ENCODE measurements around the gene ERICH3. TPM values are rescaled to one million over a fixed set of nuclear protein-coding genes. Genes with fewer than 3 reads are reported as not detected.

ERICH3 gene
- polyA plus RNA-seq, 2 of the 4 experiments (the other 2 are of a cell fraction), result not detected

DNA sequence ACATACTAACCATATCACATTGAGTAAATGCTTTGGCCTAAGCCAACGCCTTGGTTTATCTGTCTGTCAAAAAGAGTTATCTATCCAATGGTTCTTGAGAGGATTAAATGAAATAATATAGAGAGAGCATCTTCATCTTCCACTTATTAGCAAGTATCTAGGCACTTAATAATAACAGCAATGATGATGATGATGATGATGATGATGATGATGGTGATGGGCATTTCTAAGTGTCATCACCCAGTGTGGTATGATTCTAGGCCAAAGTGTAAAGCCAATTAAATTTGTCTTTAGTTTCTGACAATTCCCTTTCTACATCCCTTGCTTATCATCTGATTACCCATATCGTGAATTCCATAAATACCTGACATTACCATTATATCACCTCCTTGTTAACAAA is 95.5 kb downstream of the ERICH3 start:
- H3K4me2 ChIP-seq, result no peak overlapping the region
- ATAC-seq (no peak), FAIRE-seq (no peak), DNase-seq (ENCODE audit: low read depth in 1 of 2, low spot score in 1 of 2) (no peak)
- 0% methylated on average over 2 of the region's 2 CpGs for WGBS (ENCODE audit: missing lambda C conversion rate)
- no peaks in the 10 kb centered on the region for H3K9me3 ChIP-seq
- no peak overlapping the region for H3K27ac ChIP-seq
- TF ChIP-seq FOSB (CRISPR knock-in tag; IDR thresholded peaks at IDR 0.05), result no peak
- TF ChIP-seq JUNB (IDR thresholded peaks at IDR 0.05), result no peak
- no peak for TF ChIP-seq ZC3H11A (IDR thresholded peaks at IDR 0.05)
- POLR2A ChIA-PET, result no interaction called here
- CTCF ChIA-PET, result no interaction called here
- H3K4me3 ChIP-seq, result no peak overlapping the region
- no peaks in the 10 kb centered on the region for H3K4me1 ChIP-seq

GRCh38 chr1:74571891-74572290 is 101.7 kb downstream of the ERICH3 start:
- 17% methylated on average over 6 of the region's 6 CpGs for WGBS (ENCODE audit: missing lambda C conversion rate)
- Histone ChIP-seq H3K4me1 (no peaks in the 10 kb centered on the region), H3K9me3 (no peaks in the 10 kb centered on the region), H3K4me2 (no peak overlapping the region), H3K27ac (no peak overlapping the region), H3K4me3 (no peak overlapping the region)
- ChIA-PET POLR2A (no interaction called here), CTCF (interaction anchor here (1.4 kb wide), 1 partner anchor 118 kb away, joined by 5 read pairs; no protein-coding TSS in a partner anchor)
- no peak for ATAC-seq
- DNase-seq (ENCODE audit: low read depth in 1 of 2, low spot score in 1 of 2), result no peak
- TF ChIP-seq ZFP36 (IDR thresholded peaks at IDR 0.05; ENCODE audit: borderline replicate concordance, partially characterized antibody), result no peak
- TF ChIP-seq TFCP2L1 (CRISPR knock-in tag; IDR thresholded peaks at IDR 0.05), result no peak
- TF ChIP-seq JUN (IDR thresholded peaks at IDR 0.05), result no peak
- TF ChIP-seq BHLHE40 (IDR thresholded peaks at IDR 0.05; ENCODE audit: low read depth, low read length), result no peak
- TF ChIP-seq MYC (IDR thresholded peaks at IDR 0.05; ENCODE audit: borderline replicate concordance, low read length), result no peak
- TF ChIP-seq HOXB5 (CRISPR knock-in tag; IDR thresholded peaks at IDR 0.05), result no peak
- TF ChIP-seq ZC3H11A (IDR thresholded peaks at IDR 0.05), result no peak
- no peak for FAIRE-seq

DNA sequence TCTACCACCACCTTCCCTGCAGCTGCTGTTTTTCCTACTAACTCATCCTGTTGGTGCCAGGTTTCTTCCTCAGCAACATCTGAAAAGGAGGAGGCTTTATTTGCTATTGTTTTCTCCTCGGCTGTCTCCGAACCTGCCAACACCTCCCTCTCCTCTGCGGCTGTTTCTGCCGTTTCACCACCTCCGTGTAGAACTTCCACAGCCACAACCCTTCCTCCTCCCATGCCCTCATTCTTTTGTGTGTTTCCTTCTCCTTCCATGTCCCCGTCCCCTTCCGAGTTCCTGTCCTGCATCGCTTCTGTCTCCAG is 102.1 kb downstream of the ERICH3 start:
- Histone ChIP-seq H3K4me2 (no peak overlapping the region), H3K27ac (no peak overlapping the region), H3K4me1 (no peaks in the 10 kb centered on the region), H3K4me3 (no peak overlapping the region), H3K9me3 (no peaks in the 10 kb centered on the region)
- CTCF ChIA-PET, result interaction anchor here (1.4 kb wide), 1 partner anchor 118 kb away, joined by 5 read pairs; no protein-coding TSS in a partner anchor
- TF ChIP-seq SREBF2 (IDR thresholded peaks at IDR 0.05) (no peak), CBX2 (IDR thresholded peaks at IDR 0.05; ENCODE audit: borderline replicate concordance, low read depth) (no peak)
- ATAC-seq (no peak), DNase-seq (ENCODE audit: low read depth in 1 of 2, low spot score in 1 of 2) (no peak), FAIRE-seq (no peak)
- 42% methylated on average over 8 of the region's 8 CpGs for WGBS (ENCODE audit: missing lambda C conversion rate)
- POLR2A ChIA-PET, result no interaction called here

DNA sequence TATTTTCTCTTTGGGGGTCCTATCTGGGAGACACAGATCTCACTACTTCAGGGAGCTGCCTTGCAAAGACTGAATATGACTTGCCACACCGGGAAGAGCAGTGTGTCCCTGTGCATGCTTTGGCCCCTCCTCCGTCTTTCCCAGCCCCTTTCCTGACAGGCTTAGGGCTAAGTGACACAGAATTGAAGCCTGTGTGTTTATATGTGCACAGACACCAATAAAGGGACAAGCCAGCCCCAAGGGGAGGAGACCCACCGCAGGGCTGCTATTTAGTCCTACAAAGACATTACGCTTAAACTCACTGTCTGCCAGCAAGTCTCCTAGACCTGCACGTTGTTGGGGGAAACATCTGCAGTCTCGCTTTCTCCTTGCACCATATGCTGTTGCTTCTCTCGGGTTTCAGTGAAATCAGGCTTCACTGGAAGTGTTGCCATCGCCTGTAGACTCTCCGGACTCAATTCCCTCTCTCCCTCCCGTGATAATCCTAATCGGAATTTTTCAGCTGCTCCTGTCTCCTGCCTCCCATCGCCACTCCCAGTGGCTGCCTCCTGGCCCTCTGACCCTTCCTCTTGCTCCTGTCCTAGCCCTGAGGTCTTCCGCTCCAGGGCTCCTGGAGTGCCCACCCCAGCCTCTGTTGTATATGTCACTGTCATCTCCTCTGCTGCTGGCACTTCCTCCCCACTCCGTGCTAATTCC is 102.6 kb downstream of the ERICH3 start:
- no peak for FAIRE-seq
- WGBS (ENCODE audit: missing lambda C conversion rate), result 30% methylated on average over 14 of the region's 14 CpGs

More for the DNA sequence above, 102.6 kb downstream of the ERICH3 start:
- H3K4me1 ChIP-seq, result no peaks in the 10 kb centered on the region
- ChIA-PET POLR2A (no interaction called here), CTCF (interaction anchor here (1.4 kb wide), 1 partner anchor 119 kb away, joined by 5 read pairs; no protein-coding TSS in a partner anchor)
- H3K4me2 ChIP-seq, result no peak overlapping the region
- ATAC-seq, result no peak
- H3K9me3 ChIP-seq, result no peaks in the 10 kb centered on the region
- TF ChIP-seq TP53 (CRISPR knock-in tag; IDR thresholded peaks at IDR 0.05), result no peak
- no peak for TF ChIP-seq TFCP2L1 (CRISPR knock-in tag; IDR thresholded peaks at IDR 0.05)
- no peak for TF ChIP-seq ZFP36 (IDR thresholded peaks at IDR 0.05; ENCODE audit: borderline replicate concordance, partially characterized antibody)
- TF ChIP-seq EHMT2 (IDR thresholded peaks at IDR 0.05; ENCODE audit: low read depth), result no peak
- no peak for TF ChIP-seq NFE2L2 (conservative IDR thresholded peaks at IDR 0.05; ENCODE audit: low read length)
- no peak for TF ChIP-seq CHD4 (IDR thresholded peaks at IDR 0.05; ENCODE audit: borderline replicate concordance)
- TF ChIP-seq HES2 (IDR thresholded peaks at IDR 0.05), result no peak
- TF ChIP-seq, protein P1, sequence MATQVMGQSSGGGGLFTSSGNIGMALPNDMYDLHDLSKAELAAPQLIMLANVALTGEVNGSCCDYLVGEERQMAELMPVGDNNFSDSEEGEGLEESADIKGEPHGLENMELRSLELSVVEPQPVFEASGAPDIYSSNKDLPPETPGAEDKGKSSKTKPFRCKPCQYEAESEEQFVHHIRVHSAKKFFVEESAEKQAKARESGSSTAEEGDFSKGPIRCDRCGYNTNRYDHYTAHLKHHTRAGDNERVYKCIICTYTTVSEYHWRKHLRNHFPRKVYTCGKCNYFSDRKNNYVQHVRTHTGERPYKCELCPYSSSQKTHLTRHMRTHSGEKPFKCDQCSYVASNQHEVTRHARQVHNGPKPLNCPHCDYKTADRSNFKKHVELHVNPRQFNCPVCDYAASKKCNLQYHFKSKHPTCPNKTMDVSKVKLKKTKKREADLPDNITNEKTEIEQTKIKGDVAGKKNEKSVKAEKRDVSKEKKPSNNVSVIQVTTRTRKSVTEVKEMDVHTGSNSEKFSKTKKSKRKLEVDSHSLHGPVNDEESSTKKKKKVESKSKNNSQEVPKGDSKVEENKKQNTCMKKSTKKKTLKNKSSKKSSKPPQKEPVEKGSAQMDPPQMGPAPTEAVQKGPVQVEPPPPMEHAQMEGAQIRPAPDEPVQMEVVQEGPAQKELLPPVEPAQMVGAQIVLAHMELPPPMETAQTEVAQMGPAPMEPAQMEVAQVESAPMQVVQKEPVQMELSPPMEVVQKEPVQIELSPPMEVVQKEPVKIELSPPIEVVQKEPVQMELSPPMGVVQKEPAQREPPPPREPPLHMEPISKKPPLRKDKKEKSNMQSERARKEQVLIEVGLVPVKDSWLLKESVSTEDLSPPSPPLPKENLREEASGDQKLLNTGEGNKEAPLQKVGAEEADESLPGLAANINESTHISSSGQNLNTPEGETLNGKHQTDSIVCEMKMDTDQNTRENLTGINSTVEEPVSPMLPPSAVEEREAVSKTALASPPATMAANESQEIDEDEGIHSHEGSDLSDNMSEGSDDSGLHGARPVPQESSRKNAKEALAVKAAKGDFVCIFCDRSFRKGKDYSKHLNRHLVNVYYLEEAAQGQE (IDR thresholded peaks at IDR 0.05), result no peak
- no peak for TF ChIP-seq HOXA7 (CRISPR knock-in tag; IDR thresholded peaks at IDR 0.05)
- TF ChIP-seq ZC3H11A (IDR thresholded peaks at IDR 0.05), result no peak
- no peak for TF ChIP-seq KDM1A (IDR thresholded peaks at IDR 0.05; ENCODE audit: low read depth)
- H3K27ac ChIP-seq, result no peak overlapping the region
- H3K4me3 ChIP-seq, result no peak overlapping the region
- no peak for DNase-seq (ENCODE audit: low read depth in 1 of 2, low spot score in 1 of 2)

Measured in A549 (cell line).